GM23338 (cell line): Measurements from ENCODE around the gene DENND6A. TPM values are rescaled to one million over a fixed set of nuclear protein-coding genes. Genes with fewer than 3 reads are reported as not detected.

Experiments
- ATAC-seq: fragments of 200-7000 bp; cut with Tn5 transposase; 3 replicates; pipeline ENCODE4 v1.9.1; 2020
- DNase-seq: peaks from one replicate; pipeline ENCODE4 v3.0.0-alpha.2; 2015; ENCODE audit warnings: low spot score
- H2AFZ ChIP-seq: fragments of 200-600 bp; sonication (generic); 2 replicates; pipeline ENCODE4 v1.8.0; 2016; ENCODE audit warnings: antibody characterized with exemption, mild to moderate bottlenecking, moderate library complexity
- H3F3A ChIP-seq: fragments of 200-600 bp; sonication (generic); replicated peaks from 2 replicates; pipeline ENCODE4 v1.8.0; 2017; ENCODE audit warnings: antibody characterized with exemption, mixed run types, low read depth
- H3K27ac ChIP-seq: fragments of 200-600 bp; sonication (generic); 2 replicates; pipeline ENCODE4 v1.6.1; 2016; ENCODE audit warnings: low read depth
- H3K27me3 ChIP-seq: fragments of 200-600 bp; sonication (generic); 2 replicates; pipeline ENCODE4 v1.8.0; 2016; ENCODE audit warnings: mild to moderate bottlenecking, mixed run types, moderate library complexity; ENCODE audit not compliant: insufficient read depth
- H3K36me3 ChIP-seq: fragments of 200-600 bp; sonication (generic); 2 replicates; pipeline ENCODE4 v1.8.0; 2016; ENCODE audit warnings: mild to moderate bottlenecking; ENCODE audit not compliant: insufficient read depth
- H3K4me1 ChIP-seq: fragments of 200-600 bp; sonication (generic); 2 replicates; pipeline ENCODE4 v1.8.0; 2016; ENCODE audit warnings: mild to moderate bottlenecking, moderate library complexity; ENCODE audit not compliant: insufficient read depth
- H3K4me2 ChIP-seq: fragments of 200-600 bp; sonication (generic); 2 replicates; pipeline ENCODE4 v1.7.1; 2017; ENCODE audit warnings: mixed run types
- H3K4me3 ChIP-seq: fragments of 200-600 bp; sonication (generic); 2 replicates; pipeline ENCODE4 v1.6.1; 2016; ENCODE audit warnings: mixed run types
- H3K79me2 ChIP-seq: fragments of 200-600 bp; sonication (generic); replicated peaks from 2 replicates; pipeline ENCODE4 v1.8.0; 2017; ENCODE audit warnings: mild to moderate bottlenecking; ENCODE audit not compliant: insufficient read depth
- H3K9me2 ChIP-seq: fragments of 200-600 bp; sonication (generic); 2 replicates; pipeline ENCODE4 v1.8.0; 2017; ENCODE audit not compliant: insufficient read depth
- H4K20me1 ChIP-seq: fragments of 200-600 bp; sonication (generic); replicated peaks from 2 replicates; pipeline ENCODE4 v1.8.0; 2017; ENCODE audit warnings: mild to moderate bottlenecking; ENCODE audit not compliant: insufficient read depth
- H3K27ac Mint-ChIP-seq: 2 replicates; pipeline ENCODE4 v1.8.0; 2020; ENCODE audit warnings: inconsistent platforms, mild to moderate bottlenecking, moderate library complexity, mixed read lengths
- H3K27me3 Mint-ChIP-seq: 3 replicates; pipeline ENCODE4 v1.8.0; 2022; ENCODE audit warnings: low read depth, mild to moderate bottlenecking, moderate library complexity, mixed read lengths, inconsistent platforms; ENCODE audit not compliant: insufficient read depth, poor library complexity
- H3K36me3 Mint-ChIP-seq: 3 replicates; pipeline ENCODE4 v1.8.0; 2021; ENCODE audit warnings: low read depth, mild to moderate bottlenecking, inconsistent platforms, moderate library complexity, mixed read lengths
- H3K4me1 Mint-ChIP-seq: 3 replicates; pipeline ENCODE4 v1.8.0; 2020; ENCODE audit warnings: mild to moderate bottlenecking, inconsistent platforms, mixed read lengths
- H3K4me3 Mint-ChIP-seq: 3 replicates; pipeline ENCODE4 v1.8.0; 2021; ENCODE audit warnings: moderate library complexity, mild to moderate bottlenecking, inconsistent platforms, mixed read lengths
- H3K9me3 Mint-ChIP-seq: 3 replicates; pipeline ENCODE4 v1.8.0; 2020; ENCODE audit warnings: moderate library complexity, mild to moderate bottlenecking, inconsistent platforms, mixed read lengths
- CREB1 ChIP-seq: fragments of 250-450 bp; sonication (Bioruptor Pico); IDR thresholded peaks from 2 replicates; pipeline ENCODE4 v1.5.0; 2020; ENCODE audit warnings: low read depth, mild to moderate bottlenecking, moderate library complexity
- EZH2 ChIP-seq: fragments of 200-600 bp; sonication (generic); IDR thresholded peaks from one replicate; pipeline ENCODE4 v1.8.0; 2017; ENCODE audit warnings: antibody characterized with exemption, mild to moderate bottlenecking, low read depth; ENCODE audit not compliant: unreplicated experiment
- EZH2phosphoT487 ChIP-seq: fragments of 200-600 bp; sonication (generic); IDR thresholded peaks from one replicate; pipeline ENCODE4 v1.8.1; 2018; ENCODE audit warnings: antibody characterized with exemption; ENCODE audit not compliant: unreplicated experiment
- JUNB ChIP-seq: IDR thresholded peaks from one replicate; pipeline ENCODE4 v1.6.1; 2016; ENCODE audit warnings: antibody characterized with exemption; ENCODE audit not compliant: unreplicated experiment
- NANOG ChIP-seq: IDR thresholded peaks from 2 replicates; pipeline ENCODE4 v1.6.1; 2016; ENCODE audit warnings: antibody characterized with exemption, borderline replicate concordance
- POLR2AphosphoS5 ChIP-seq: IDR thresholded peaks from 2 replicates; pipeline ENCODE4 v1.6.1; 2016; ENCODE audit warnings: antibody characterized with exemption, low read depth
- REST ChIP-seq: IDR thresholded peaks from one replicate; pipeline ENCODE4 v1.6.1; 2018; ENCODE audit warnings: antibody characterized with exemption; ENCODE audit not compliant: unreplicated experiment
- STAT1 ChIP-seq: IDR thresholded peaks from one replicate; pipeline ENCODE4 v1.6.1; 2016; ENCODE audit warnings: antibody characterized with exemption; ENCODE audit not compliant: unreplicated experiment
- ZNF114 ChIP-seq: fragments of 250-450 bp; sonication (Bioruptor Pico); IDR thresholded peaks from 2 replicates; pipeline ENCODE4 v1.5.0; 2020; ENCODE audit warnings: mild to moderate bottlenecking, moderate library complexity
- ZNF331 ChIP-seq: fragments of 250-450 bp; sonication (Bioruptor Pico); IDR thresholded peaks from 2 replicates; pipeline ENCODE4 v1.5.0; 2020; ENCODE audit warnings: low read depth, mild to moderate bottlenecking, moderate library complexity
- ZNF462 ChIP-seq: fragments of 250-450 bp; sonication (Bioruptor Pico); IDR thresholded peaks from 2 replicates; pipeline ENCODE4 v1.5.0; 2020; ENCODE audit warnings: mild to moderate bottlenecking, moderate library complexity
- polyA plus RNA-seq: library from polyadenylated mRNA; unstranded; fragments of >200 nt; fragmentation: Nextera tagmentation; extraction: Ambion mirVana; gene quantifications from 2 replicates; pipeline ENCODE4 v1.2.1, GENCODE V29; 2016
- total RNA-seq: library from RNA; depleted of rRNA; stranded (reverse); fragments of >200 nt; shearing (Covaris generic); gene quantifications from 2 replicates; pipeline ENCODE4 v1.2.3, GENCODE V29; 2014
- TF ChIP-seq, protein P1 (sequence below): IDR thresholded peaks from 2 replicates; pipeline ENCODE4 v1.6.1; 2016; ENCODE audit warnings: antibody characterized with exemption
- TF ChIP-seq, protein P2 (sequence below), 2 experiments: fragments of 200-600 bp in 1 of 2; sonication (generic) in 1 of 2; conservative IDR thresholded peaks; 2 replicates each; pipeline versions ENCODE4 v1.5.1 to v1.6.1; 2016 to 2017; ENCODE audit warnings: antibody characterized with exemption in 2 of 2, low read depth in 2 of 2, mild to moderate bottlenecking in 2 of 2, moderate library complexity in 1 of 2

The DENND6A gene
- total and polyA plus RNA-seq, 2 experiments from 2014 or later = 7.5 to 17.5 TPM

- no peak overlapping the region for H3K4me3 Mint-ChIP-seq
- Histone ChIP-seq H3K27ac (no peak overlapping the region), H3K4me1 (no peaks in the 10 kb centered on the region), H3K36me3 (no peaks in the 10 kb centered on the region), H2AFZ (no peak overlapping the region), H3F3A (no peaks in the 10 kb centered on the region), H3K4me2 (no peak overlapping the region), H3K4me3 (no peak overlapping the region), H4K20me1 (no peaks in the 10 kb centered on the region), H3K9me2 (no peaks in the 10 kb centered on the region), H3K27me3 (no peaks in the 10 kb centered on the region), H3K79me2 (no peaks in the 10 kb centered on the region)
- H3K36me3 Mint-ChIP-seq = no peaks in the 10 kb centered on the region
- no peaks in the 10 kb centered on the region for H3K9me3 Mint-ChIP-seq
- no peak overlapping the region for H3K27ac Mint-ChIP-seq
- no peaks in the 10 kb centered on the region for H3K4me1 Mint-ChIP-seq
- DNase-seq (no peak), ATAC-seq (no peak)
- H3K27me3 Mint-ChIP-seq = peaks cover 2% of the 10 kb centered on the region
- TF ChIP-seq ZNF114 (CRISPR knock-in tag) = no peak
- TF ChIP-seq, protein P1, sequence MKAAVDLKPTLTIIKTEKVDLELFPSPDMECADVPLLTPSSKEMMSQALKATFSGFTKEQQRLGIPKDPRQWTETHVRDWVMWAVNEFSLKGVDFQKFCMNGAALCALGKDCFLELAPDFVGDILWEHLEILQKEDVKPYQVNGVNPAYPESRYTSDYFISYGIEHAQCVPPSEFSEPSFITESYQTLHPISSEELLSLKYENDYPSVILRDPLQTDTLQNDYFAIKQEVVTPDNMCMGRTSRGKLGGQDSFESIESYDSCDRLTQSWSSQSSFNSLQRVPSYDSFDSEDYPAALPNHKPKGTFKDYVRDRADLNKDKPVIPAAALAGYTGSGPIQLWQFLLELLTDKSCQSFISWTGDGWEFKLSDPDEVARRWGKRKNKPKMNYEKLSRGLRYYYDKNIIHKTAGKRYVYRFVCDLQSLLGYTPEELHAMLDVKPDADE = no peak
- TF ChIP-seq POLR2AphosphoS5 = no peak
- no peak for TF ChIP-seq EZH2phosphoT487
- TF ChIP-seq NANOG = no peak
- no peak for TF ChIP-seq STAT1
- TF ChIP-seq ZNF331 (CRISPR knock-in tag) = no peak
- no peak for TF ChIP-seq CREB1 (CRISPR knock-in tag)
- no peak for TF ChIP-seq EZH2
- TF ChIP-seq ZNF462 (CRISPR knock-in tag) = no peak
- TF ChIP-seq, protein P2, sequence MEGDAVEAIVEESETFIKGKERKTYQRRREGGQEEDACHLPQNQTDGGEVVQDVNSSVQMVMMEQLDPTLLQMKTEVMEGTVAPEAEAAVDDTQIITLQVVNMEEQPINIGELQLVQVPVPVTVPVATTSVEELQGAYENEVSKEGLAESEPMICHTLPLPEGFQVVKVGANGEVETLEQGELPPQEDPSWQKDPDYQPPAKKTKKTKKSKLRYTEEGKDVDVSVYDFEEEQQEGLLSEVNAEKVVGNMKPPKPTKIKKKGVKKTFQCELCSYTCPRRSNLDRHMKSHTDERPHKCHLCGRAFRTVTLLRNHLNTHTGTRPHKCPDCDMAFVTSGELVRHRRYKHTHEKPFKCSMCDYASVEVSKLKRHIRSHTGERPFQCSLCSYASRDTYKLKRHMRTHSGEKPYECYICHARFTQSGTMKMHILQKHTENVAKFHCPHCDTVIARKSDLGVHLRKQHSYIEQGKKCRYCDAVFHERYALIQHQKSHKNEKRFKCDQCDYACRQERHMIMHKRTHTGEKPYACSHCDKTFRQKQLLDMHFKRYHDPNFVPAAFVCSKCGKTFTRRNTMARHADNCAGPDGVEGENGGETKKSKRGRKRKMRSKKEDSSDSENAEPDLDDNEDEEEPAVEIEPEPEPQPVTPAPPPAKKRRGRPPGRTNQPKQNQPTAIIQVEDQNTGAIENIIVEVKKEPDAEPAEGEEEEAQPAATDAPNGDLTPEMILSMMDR (conservative IDR thresholded peaks at IDR 0.05; ENCODE audit: low read depth in 2 of 2) = no peak
- TF ChIP-seq REST = no peak
- TF ChIP-seq JUNB = no peak
Observed at GRCh38 chr3:57718118-57718517, 25.2 kb upstream of the DENND6A start.
